ENCODE data around the gene MYPOP.

- TF ChIP-seq, protein P1, sequence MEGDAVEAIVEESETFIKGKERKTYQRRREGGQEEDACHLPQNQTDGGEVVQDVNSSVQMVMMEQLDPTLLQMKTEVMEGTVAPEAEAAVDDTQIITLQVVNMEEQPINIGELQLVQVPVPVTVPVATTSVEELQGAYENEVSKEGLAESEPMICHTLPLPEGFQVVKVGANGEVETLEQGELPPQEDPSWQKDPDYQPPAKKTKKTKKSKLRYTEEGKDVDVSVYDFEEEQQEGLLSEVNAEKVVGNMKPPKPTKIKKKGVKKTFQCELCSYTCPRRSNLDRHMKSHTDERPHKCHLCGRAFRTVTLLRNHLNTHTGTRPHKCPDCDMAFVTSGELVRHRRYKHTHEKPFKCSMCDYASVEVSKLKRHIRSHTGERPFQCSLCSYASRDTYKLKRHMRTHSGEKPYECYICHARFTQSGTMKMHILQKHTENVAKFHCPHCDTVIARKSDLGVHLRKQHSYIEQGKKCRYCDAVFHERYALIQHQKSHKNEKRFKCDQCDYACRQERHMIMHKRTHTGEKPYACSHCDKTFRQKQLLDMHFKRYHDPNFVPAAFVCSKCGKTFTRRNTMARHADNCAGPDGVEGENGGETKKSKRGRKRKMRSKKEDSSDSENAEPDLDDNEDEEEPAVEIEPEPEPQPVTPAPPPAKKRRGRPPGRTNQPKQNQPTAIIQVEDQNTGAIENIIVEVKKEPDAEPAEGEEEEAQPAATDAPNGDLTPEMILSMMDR (IDR thresholded peaks at IDR 0.05; ENCODE audit: low read depth, low read length, poor library complexity, severe bottlenecking), result no peak
- no peak for TF ChIP-seq EZH2phosphoT487 (IDR thresholded peaks at IDR 0.05; ENCODE audit: borderline replicate concordance, low read length)
Measured at GRCh38 chr19:45886427-45887199, 15.8 kb downstream of the MYPOP start.

Measured in DOHH2 (cell line).